ENCODE data around the gene PSD2. TPM values are rescaled to one million over a fixed set of nuclear protein-coding genes. Genes with fewer than 3 reads are reported as not detected.

Gene PSD2
- total RNA-seq = not detected

DNA sequence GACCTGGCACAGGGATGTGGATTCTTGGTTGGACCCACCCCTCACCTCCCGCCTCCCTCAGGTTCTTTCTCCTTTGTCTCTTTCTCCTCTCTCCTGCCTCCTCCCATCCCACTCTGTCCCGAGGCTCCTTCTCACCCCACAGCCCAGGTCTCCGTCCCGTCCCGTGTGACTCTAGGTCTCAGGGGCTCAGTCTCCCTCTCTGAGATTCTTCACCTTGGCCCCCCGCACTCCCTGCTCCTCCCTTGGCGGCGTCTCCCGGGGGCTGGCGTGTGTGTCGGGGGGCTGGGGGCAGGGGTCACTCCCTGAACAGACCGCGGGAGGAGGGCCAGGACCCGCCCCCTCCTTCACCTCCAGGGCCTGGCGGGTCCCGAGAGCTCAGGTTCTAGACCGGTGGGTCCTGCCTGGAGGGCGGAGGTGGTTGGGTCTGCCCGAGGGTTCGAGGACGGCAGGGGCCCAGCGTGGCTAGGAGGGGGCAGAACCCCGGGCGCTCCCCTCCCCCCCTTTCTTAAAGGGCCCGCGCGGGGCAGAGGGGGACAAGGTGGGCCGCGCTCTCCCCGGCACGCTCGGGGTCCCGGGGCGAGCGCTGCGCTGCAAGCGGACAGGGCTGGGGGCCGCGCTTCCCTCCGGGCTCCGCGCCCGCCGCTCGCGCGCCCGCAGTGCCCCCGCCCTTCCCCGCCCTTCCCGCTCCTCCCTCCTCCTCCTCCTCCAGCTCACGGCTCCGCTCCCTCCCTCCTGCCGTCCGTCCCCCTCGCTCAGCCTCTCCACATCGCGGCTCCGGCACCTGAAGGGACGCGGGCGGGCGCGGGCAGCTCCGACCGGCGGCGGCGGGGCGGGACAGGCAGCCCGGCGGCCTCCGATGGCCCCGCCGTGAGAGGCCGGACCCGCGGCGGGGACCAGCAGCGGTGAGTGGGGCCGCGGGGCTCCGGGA is at the start of gene PSD2:
PSD2 (plus strand) TSS at position 735 of the 928 bp plus-strand sequence. CDS start 13,633 bp downstream, outside the sequence.
- intact Hi-C loops (cut with DNase I) = no loop called here

DNA sequence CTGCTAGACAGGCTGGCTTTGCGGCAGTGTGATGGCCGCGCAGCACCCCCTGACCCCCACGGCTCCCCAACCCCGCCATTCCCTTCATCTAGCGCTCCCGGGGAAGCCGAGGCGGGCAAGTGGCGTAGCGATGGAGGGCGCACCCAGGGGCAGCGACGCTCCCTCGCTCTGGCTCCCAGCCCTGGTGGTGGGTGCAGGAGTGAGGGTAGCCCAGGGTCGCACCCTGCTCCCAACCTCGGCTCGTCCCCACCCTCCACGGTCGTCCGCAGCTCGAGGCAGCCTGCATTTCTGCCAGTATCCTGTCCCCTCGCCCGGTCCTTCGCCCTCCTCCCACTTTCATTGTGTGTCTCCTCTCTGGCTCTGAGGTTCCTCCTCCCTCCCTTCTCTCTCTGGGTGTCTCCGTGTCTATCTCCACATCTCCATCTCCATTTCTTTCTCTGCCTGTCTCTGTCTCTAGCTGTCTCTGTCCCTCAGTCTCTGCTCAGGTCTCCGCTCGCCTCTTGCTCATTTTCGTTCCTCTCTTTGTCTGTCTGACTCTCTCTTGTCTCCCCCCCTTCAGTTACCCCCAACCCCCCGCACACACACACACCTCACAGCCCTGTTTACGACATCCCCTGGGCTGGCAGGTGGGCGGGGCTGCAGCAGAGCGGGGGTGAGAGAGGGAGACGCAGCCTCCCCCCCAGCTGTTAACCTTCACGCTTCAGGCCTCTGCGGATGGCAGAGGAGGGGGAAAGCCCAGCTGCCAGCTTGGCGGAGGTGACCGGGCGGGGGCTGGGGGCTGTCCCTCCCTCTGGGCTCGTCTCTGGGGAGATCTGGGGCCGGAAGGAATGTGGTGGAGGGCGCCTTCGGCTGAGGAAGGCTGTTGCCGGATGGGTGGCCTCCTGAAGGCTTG is 48.7 kb upstream of the PSD2 start:
- Histone ChIP-seq H3K27ac (peak overlapping the region in 1 of 2 donors; percentile 77), H3K36me3 (no peaks in the 10 kb centered on the region), H3K9me3 (no peaks in the 10 kb centered on the region), H3K4me1 (peaks cover 14 to 32% of the 10 kb centered on the region in 2 donors), H3K4me3 (peak overlapping the region; percentile 51 to 75), H3K27me3 (no peaks in the 10 kb centered on the region)
- TF ChIP-seq, protein P1, sequence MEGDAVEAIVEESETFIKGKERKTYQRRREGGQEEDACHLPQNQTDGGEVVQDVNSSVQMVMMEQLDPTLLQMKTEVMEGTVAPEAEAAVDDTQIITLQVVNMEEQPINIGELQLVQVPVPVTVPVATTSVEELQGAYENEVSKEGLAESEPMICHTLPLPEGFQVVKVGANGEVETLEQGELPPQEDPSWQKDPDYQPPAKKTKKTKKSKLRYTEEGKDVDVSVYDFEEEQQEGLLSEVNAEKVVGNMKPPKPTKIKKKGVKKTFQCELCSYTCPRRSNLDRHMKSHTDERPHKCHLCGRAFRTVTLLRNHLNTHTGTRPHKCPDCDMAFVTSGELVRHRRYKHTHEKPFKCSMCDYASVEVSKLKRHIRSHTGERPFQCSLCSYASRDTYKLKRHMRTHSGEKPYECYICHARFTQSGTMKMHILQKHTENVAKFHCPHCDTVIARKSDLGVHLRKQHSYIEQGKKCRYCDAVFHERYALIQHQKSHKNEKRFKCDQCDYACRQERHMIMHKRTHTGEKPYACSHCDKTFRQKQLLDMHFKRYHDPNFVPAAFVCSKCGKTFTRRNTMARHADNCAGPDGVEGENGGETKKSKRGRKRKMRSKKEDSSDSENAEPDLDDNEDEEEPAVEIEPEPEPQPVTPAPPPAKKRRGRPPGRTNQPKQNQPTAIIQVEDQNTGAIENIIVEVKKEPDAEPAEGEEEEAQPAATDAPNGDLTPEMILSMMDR (IDR thresholded peaks at IDR 0.05) = no peak
- intact Hi-C loops (cut with DNase I) = loop anchor here (1.0 to 5.0 kb wide), 3 partner anchors 50 to 230 kb away; partner anchors contain the start of gene CXXC5
- no peak for DNase-seq (ENCODE audit: low spot score in 2 of 2)

More for the DNA sequence above, at the start of gene PSD2:
- Histone ChIP-seq H3K4me3 (peak within 1 kb of the TSS; percentile 64 to 66), H3K4me1 (peaks cover 5 to 7% of the 10 kb centered on the region in 2 donors), H3K36me3 (no peaks in the 10 kb centered on the region), H3K27me3 (peaks cover 6% of the 10 kb centered on the region), H3K27ac (no peak within 1 kb of the TSS), H3K9me3 (no peaks in the 10 kb centered on the region)
- no peak for DNase-seq (ENCODE audit: low spot score in 2 of 2)
- TF ChIP-seq, protein P1 (IDR thresholded peaks at IDR 0.05) = no peak

DNA sequence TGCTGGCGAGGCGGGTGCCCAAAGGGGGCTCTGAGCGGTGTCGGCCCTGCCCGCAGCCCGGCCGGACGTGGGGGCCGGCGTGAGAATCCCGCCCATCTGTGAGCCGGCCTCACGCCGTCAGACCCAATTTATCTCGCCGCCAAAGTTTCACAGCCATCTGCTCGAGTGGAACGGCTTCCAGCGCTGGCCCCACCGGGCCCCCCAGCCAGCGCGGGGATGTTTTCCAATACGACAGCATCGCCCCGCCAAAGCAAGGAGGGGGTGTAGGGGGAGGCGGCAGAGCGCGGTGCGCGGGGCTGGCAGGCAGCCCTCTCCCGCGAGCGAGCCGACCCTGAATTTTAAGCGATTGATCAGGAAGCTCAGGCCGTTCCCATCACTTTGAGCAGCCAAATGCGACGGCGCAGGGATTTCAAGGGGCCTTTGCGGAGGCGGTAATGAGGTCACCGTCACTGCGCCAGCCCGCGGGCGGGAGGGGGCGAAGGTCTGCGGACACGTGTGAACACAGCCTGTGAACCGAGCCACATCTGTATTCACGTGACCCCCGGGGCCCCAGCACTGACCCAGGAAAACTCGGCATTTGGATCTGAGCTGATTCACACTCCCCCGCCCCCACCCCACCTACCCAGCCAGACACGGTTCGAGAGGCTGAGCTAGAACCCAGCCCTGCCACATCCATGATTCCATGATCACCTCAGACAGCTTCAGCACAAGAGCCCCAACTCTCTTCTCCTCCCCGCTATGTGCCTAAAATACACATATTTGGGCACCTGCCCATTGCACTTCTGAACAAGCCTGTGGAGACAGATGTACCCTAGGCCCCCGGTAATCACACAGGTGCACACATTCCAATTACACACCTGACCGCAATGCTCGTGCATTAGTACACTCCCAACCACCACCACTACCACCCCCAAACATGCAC is 47.8 kb upstream of the PSD2 start:
- H3K27ac ChIP-seq = peak overlapping the region in 1 of 2 donors; percentile 77
- H3K4me3 ChIP-seq = peak overlapping the region; percentile 51 to 75
- DNase-seq (ENCODE audit: low spot score in 2 of 2) = peak in 1 of 2 donors; percentile 76
- TF ChIP-seq, protein P1 (IDR thresholded peaks at IDR 0.05) = no peak
- H3K36me3 ChIP-seq = no peaks in the 10 kb centered on the region
- intact Hi-C loops (cut with DNase I) = loop anchor here (1.0 to 5.0 kb wide), 3 partner anchors 51 to 231 kb away; partner anchors contain the start of gene CXXC5
- H3K27me3 ChIP-seq = no peaks in the 10 kb centered on the region
- peaks cover 14 to 32% of the 10 kb centered on the region in 2 donors for H3K4me1 ChIP-seq
- H3K9me3 ChIP-seq = no peaks in the 10 kb centered on the region

DNA sequence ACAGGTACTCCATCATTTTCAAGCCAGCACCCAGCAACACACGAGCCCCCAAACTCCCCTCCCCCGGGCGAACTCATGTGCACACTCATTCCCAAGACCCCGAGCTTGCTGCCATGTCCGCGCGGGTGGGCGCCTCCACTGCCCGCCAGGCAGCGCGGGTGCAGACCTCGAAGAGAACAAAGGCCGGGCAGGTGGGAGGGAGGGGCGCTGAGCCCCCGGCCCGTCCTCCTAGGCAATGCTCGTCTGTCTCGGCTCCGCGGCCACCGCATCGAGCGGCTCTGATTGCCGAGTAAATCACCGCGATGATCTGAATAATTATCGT is 47.1 kb upstream of the PSD2 start:
- intact Hi-C loops (cut with DNase I) = loop anchor here (5.0 kb wide), 1 partner anchor 231 kb away; no protein-coding TSS in a partner anchor

More for the DNA sequence above, 47.1 kb upstream of the PSD2 start:
- H3K27me3 ChIP-seq = no peaks in the 10 kb centered on the region
- peaks cover 14 to 32% of the 10 kb centered on the region in 2 donors for H3K4me1 ChIP-seq
- H3K27ac ChIP-seq = no peak overlapping the region
- TF ChIP-seq, protein P1 (IDR thresholded peaks at IDR 0.05) = no peak
- DNase-seq (ENCODE audit: low spot score in 2 of 2) = no peak
- no peak overlapping the region for H3K4me3 ChIP-seq
- H3K36me3 ChIP-seq = no peaks in the 10 kb centered on the region
- no peaks in the 10 kb centered on the region for H3K9me3 ChIP-seq

All from ascending aorta (tissue), 2 donors.